Inflammatory macrophage (primary cell): Measurements from ENCODE around the gene SPEG.

Experiments
- DNase-seq, 2 donors: peaks; one replicate each; pipeline ENCODE4 v3.0.0-alpha.2; 2020 to 2022

SPEG gene

GRCh38 chr2:219464286-219465032, 29.8 kb downstream of the SPEG start:
- DNase-seq: no peak

GRCh38 chr2:219465659-219466561, 31.3 kb downstream of the SPEG start:
- DNase-seq: no peak

- no peak for DNase-seq
These were observed 32.4 kb downstream of the SPEG start for GRCh38 chr2:219466816-219467735.

GRCh38 chr2:219467736-219468075, 33.1 kb downstream of the SPEG start:
- no peak for DNase-seq

- DNase-seq: no peak
These were observed 34.0 kb downstream of the SPEG start for GRCh38 chr2:219468410-219469185.

GRCh38 chr2:219469186-219469724, 34.6 kb downstream of the SPEG start:
- peak; percentile 42 to 78 for DNase-seq

- DNase-seq: no peak
These were observed 35.8 kb downstream of the SPEG start for GRCh38 chr2:219470429-219470828.

GRCh38 chr2:219471476-219472371, 37.1 kb downstream of the SPEG start:
- no peak for DNase-seq

- DNase-seq: no peak
These were observed 38.1 kb downstream of the SPEG start for GRCh38 chr2:219472629-219473187.

GRCh38 chr2:219473511-219473910, 38.9 kb downstream of the SPEG start:
- DNase-seq: no peak

GRCh38 chr2:219474285-219475060, 39.8 kb downstream of the SPEG start:
- no peak for DNase-seq

- no peak for DNase-seq
These were observed 40.6 kb downstream of the SPEG start for GRCh38 chr2:219475278-219475677.

- peak; percentile 54 to 63 for DNase-seq
These were observed 41.3 kb downstream of the SPEG start for GRCh38 chr2:219475697-219476651.

- no peak for DNase-seq
These were observed 42.1 kb downstream of the SPEG start for GRCh38 chr2:219476652-219477151.

- DNase-seq: no peak
These were observed 42.5 kb downstream of the SPEG start for GRCh38 chr2:219477179-219477578.

GRCh38 chr2:219477815-219478214, 43.2 kb downstream of the SPEG start:
- DNase-seq: no peak

GRCh38 chr2:219478916-219479315, 44.3 kb downstream of the SPEG start:
- no peak for DNase-seq

- no peak for DNase-seq
These were observed 45.4 kb downstream of the SPEG start for GRCh38 chr2:219480004-219480403.
